HCT116 (cell line): Measurements from ENCODE around the gene POLR2A. TPM values are rescaled to one million over a fixed set of nuclear protein-coding genes. Genes with fewer than 3 reads are reported as not detected.

Source experiments
- ATAC-seq: fragments of 200-7000 bp; cut with Tn5 transposase; 2 replicates; pipeline ENCODE4 v1.9.1; 2020; ENCODE audit warnings: mild to moderate bottlenecking, moderate library complexity
- BruUV-seq: library from RNA; stranded (reverse); fragments of 400-500 nt; replicated peaks from 2 replicates; lab custom pipeline; 2021; lab: Mats Ljungman, UMichigan
- CTCF ChIA-PET: fragments of 300-600 bp; sonication (Branson Sonifier 250); formaldehyde crosslinking; loops from one replicate; lab custom pipeline; 2021; ENCODE audit warnings: antibody characterized with exemption; lab: Charles Lee
- POLR2A ChIA-PET: fragments of 300-600, 350-600 bp; sonication (Branson Sonifier 250); formaldehyde crosslinking; loops from one replicate; lab custom pipeline; 2021; ENCODE audit warnings: antibody characterized with exemption; lab: Charles Lee
- RAD21 ChIA-PET, 2 experiments: fragments of 300-600 bp; sonication (Branson Sonifier 250); formaldehyde crosslinking; loops; one replicate each; lab custom pipeline; 2023; ENCODE audit warnings: low total read pairs in 2 of 2; ENCODE audit not compliant: uncharacterized antibody in 2 of 2, unreplicated experiment in 2 of 2, low non-redundant PET in 1 of 2; lab: Charles Lee
- DNase-seq: peaks from one replicate; pipeline ENCODE4 v3.0.0-alpha.2; 2010; ENCODE audit warnings: low read depth, low spot score
- H2AFZ ChIP-seq: fragments of 200-600 bp; shearing (Covaris generic), sonication (generic); 2 replicates; pipeline ENCODE4 v1.6.1; 2017; ENCODE audit warnings: low read depth, mixed run types, mixed read lengths, antibody characterized with exemption, low read length; ENCODE audit not compliant: poor library complexity, severe bottlenecking
- H3K27ac ChIP-seq: 2 replicates; pipeline ENCODE4 v1.5.1; 2012; ENCODE audit warnings: low read depth, low read length
- H3K27me3 ChIP-seq: fragments of 200-600 bp; sonication (generic); 2 replicates; pipeline ENCODE4 v1.6.1; 2016; ENCODE audit warnings: mixed run types, low read length, mixed read lengths; ENCODE audit not compliant: insufficient read depth
- H3K36me3 ChIP-seq, 2 experiments: fragments of 200-500 bp in 1 of 2; fragments of 200-600 bp in 1 of 2; sonication (Bioruptor generic) in 1 of 2; sonication (generic) in 1 of 2; 2 replicates each; pipeline versions ENCODE4 v1.5.1 to v1.6.1; 2014 to 2016; ENCODE audit warnings: low read length in 2 of 2, inconsistent platforms in 1 of 2, mixed read lengths in 1 of 2, mixed run types in 1 of 2; ENCODE audit not compliant: insufficient read depth in 2 of 2, control insufficient read depth in 1 of 2
- H3K4me1 ChIP-seq, 2 experiments: fragments of 200-600 bp in 1 of 2; sonication (generic) in 1 of 2; 2 replicates each; pipeline versions ENCODE4 v1.5.1 to v1.6.1; 2012 to 2017; ENCODE audit warnings: low read length in 2 of 2, inconsistent platforms in 1 of 2, mild to moderate bottlenecking in 1 of 2, mixed read lengths in 1 of 2, mixed run types in 1 of 2, moderate library complexity in 1 of 2; ENCODE audit not compliant: insufficient read depth in 2 of 2, control insufficient read depth in 1 of 2
- H3K4me2 ChIP-seq: fragments of 200-600 bp; sonication (generic); 2 replicates; pipeline ENCODE4 v1.6.1; 2017; ENCODE audit warnings: mixed run types, low read length, mixed read lengths
- H3K4me3 ChIP-seq, 2 experiments: fragments of 200-600 bp in 1 of 2; sonication (generic) in 1 of 2; replicated peaks in 1 of 2; 2 replicates each; pipeline ENCODE4 v1.5.1; 2011 to 2016; ENCODE audit warnings: low read length in 2 of 2, control low read depth in 1 of 2, low read depth in 1 of 2, mild to moderate bottlenecking in 1 of 2, mixed read lengths in 1 of 2, mixed run types in 1 of 2
- H3K79me2 ChIP-seq: fragments of 200-600 bp; sonication (generic); 2 replicates; pipeline ENCODE4 v1.6.1; 2017; ENCODE audit warnings: mild to moderate bottlenecking, mixed run types, low read length, moderate library complexity, mixed read lengths; ENCODE audit not compliant: insufficient read depth
- H3K9ac ChIP-seq: fragments of 200-600 bp; sonication (generic); 2 replicates; pipeline ENCODE4 v1.6.1; 2016; ENCODE audit warnings: low read length, mixed read lengths
- H3K9me2 ChIP-seq: fragments of 200-600 bp; sonication (generic), shearing (Covaris generic); 2 replicates; pipeline ENCODE4 v1.6.1; 2017; ENCODE audit warnings: mixed run types, mild to moderate bottlenecking, moderate library complexity; ENCODE audit not compliant: insufficient read depth
- H3K9me3 ChIP-seq, 2 experiments: fragments of 200-500 bp in 1 of 2; fragments of 200-600 bp in 1 of 2; sonication (Bioruptor generic) in 1 of 2; sonication (generic) in 1 of 2; 2 replicates each; pipeline ENCODE4 v1.6.1; 2014 to 2017; ENCODE audit warnings: low read length in 2 of 2, mixed read lengths in 2 of 2, inconsistent platforms in 1 of 2, low read depth in 1 of 2, mild to moderate bottlenecking in 1 of 2, mixed run types in 1 of 2, moderate library complexity in 1 of 2; ENCODE audit not compliant: control insufficient read depth in 1 of 2, insufficient read depth in 1 of 2
- H4K20me1 ChIP-seq: fragments of 200-600 bp; sonication (generic), shearing (Covaris generic); 2 replicates; pipeline ENCODE4 v1.6.1; 2017; ENCODE audit warnings: mixed run types, mild to moderate bottlenecking, moderate library complexity; ENCODE audit not compliant: insufficient read depth
- CEBPB ChIP-seq: IDR thresholded peaks from 2 replicates; pipeline ENCODE4 v1.6.1; 2012; ENCODE audit warnings: low read depth
- CTCF ChIP-seq, 3 experiments: fragments of 200-600 bp in 1 of 3; sonication (generic) in 1 of 3; IDR thresholded peaks in 2 of 3; conservative IDR thresholded peaks in 1 of 3; 2 replicates each; pipeline ENCODE4 v1.5.1; 2012 to 2017; ENCODE audit warnings: low read depth in 2 of 3, low read length in 2 of 3, antibody characterized with exemption in 1 of 3, borderline replicate concordance in 1 of 3, control low read depth in 1 of 3, mild to moderate bottlenecking in 1 of 3, mixed read lengths in 1 of 3, mixed run types in 1 of 3, moderate library complexity in 1 of 3; ENCODE audit not compliant: insufficient read depth in 1 of 3
- ELF1 ChIP-seq: IDR thresholded peaks from 2 replicates; pipeline ENCODE4 v1.6.1; 2012; ENCODE audit warnings: low read depth, borderline replicate concordance
- EZH2phosphoT487 ChIP-seq: fragments of 200-600 bp; IDR thresholded peaks from 2 replicates; pipeline ENCODE4 v1.6.1; 2018; ENCODE audit warnings: antibody characterized with exemption, borderline replicate concordance
- FOSL1 ChIP-seq: IDR thresholded peaks from 2 replicates; pipeline ENCODE4 v1.6.1; 2012; ENCODE audit warnings: low read depth
- JUND ChIP-seq: IDR thresholded peaks from 2 replicates; pipeline ENCODE4 v1.6.1; 2012
- POLR2A ChIP-seq: IDR thresholded peaks from 2 replicates; pipeline ENCODE4 v1.7.0; 2011; ENCODE audit warnings: borderline replicate concordance; ENCODE audit not compliant: insufficient read depth, insufficient read length; ENCODE audit errors: extremely low read depth
- POLR2AphosphoS5 ChIP-seq: IDR thresholded peaks from 2 replicates; pipeline ENCODE4 v1.6.1; 2011; ENCODE audit warnings: mild to moderate bottlenecking, low read depth, low read length, moderate library complexity
- RAD21 ChIP-seq: IDR thresholded peaks from 2 replicates; pipeline ENCODE4 v1.6.1; 2012; ENCODE audit warnings: low read depth, mild to moderate bottlenecking
- ZFX ChIP-seq: fragments of 450-650 bp; IDR thresholded peaks from 2 replicates; pipeline ENCODE4 v1.6.1; 2017
- intact Hi-C: fragments of 100-400 bp; cut with micrococcal nuclease; formaldehyde crosslinking; loops from 2 replicates; pipeline ENCODE4 v1.10.0; 2022
- total RNA-seq: library from RNA; stranded (reverse); gene quantifications from one replicate; pipeline ENCODE4 v1.2.1, GENCODE V29; 2021; ENCODE audit not compliant: unreplicated experiment

Gene POLR2A
- total RNA-seq, 1 experiment from 2014 or later: 205 TPM

GRCh38 chr17:7508145-7508544 is 24.0 kb downstream of the POLR2A start:
- no peak for ATAC-seq
- Histone ChIP-seq H3K4me1 (no peaks in the 10 kb centered on the region), H3K27me3 (no peaks in the 10 kb centered on the region), H4K20me1 (no peaks in the 10 kb centered on the region), H3K9me2 (no peaks in the 10 kb centered on the region), H3K4me3 (no peak overlapping the region), H3K27ac (no peak overlapping the region), H2AFZ (no peak overlapping the region), H3K9ac (no peak overlapping the region), H3K4me2 (no peak overlapping the region), H3K9me3 (no peaks in the 10 kb centered on the region), H3K36me3 (peaks cover 65 to 81% of the 10 kb centered on the region in 2 experiments), H3K79me2 (peaks cover 26% of the 10 kb centered on the region; the same call in 1 of the 2 replicates)
- RAD21 ChIA-PET: no interaction called here
- no peak for DNase-seq
- POLR2A ChIA-PET: no interaction called here
- CTCF ChIA-PET: interaction anchor here (0.7 kb wide), 1 partner anchor 53 kb away, joined by 3 read pairs; no protein-coding TSS in a partner anchor
- no TSS peak for BruUV-seq
- intact Hi-C loops: no loop called here
- TF ChIP-seq CEBPB (no peak), POLR2A (no peak), RAD21 (no peak), EZH2phosphoT487 (no peak), JUND (no peak), ELF1 (no peak), FOSL1 (no peak)

DNA sequence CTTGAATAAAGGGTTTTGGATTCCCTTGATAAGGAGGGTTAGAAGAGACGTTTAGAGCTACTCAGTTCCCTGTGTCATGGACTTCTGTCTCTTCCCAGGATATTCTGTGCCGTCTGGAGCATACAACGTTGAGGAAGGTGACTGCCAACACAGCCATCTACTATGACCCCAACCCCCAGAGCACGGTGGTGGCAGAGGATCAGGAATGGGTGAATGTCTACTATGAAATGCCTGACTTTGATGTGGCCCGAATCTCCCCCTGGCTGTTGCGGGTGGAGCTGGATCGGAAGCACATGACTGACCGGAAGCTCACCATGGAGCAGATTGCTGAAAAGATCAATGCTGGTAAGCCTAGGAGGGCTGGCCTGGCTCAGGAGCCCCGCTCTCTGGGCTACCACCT is 24.7 kb downstream of the POLR2A start:
- Histone ChIP-seq H3K4me1 (no peaks in the 10 kb centered on the region), H3K9me2 (no peaks in the 10 kb centered on the region), H3K9me3 (no peaks in the 10 kb centered on the region), H3K27me3 (no peaks in the 10 kb centered on the region), H3K4me3 (no peak overlapping the region), H3K27ac (no peak overlapping the region), H3K36me3 (peaks cover 66 to 81% of the 10 kb centered on the region in 2 experiments), H3K4me2 (no peak overlapping the region), H3K79me2 (peaks cover 19% of the 10 kb centered on the region; the same call in 1 of the 2 replicates), H3K9ac (no peak overlapping the region), H2AFZ (no peak overlapping the region), H4K20me1 (no peaks in the 10 kb centered on the region)
- intact Hi-C loops: no loop called here
- RAD21 ChIA-PET: no interaction called here
- POLR2A ChIA-PET: no interaction called here
- CTCF ChIA-PET: interaction anchor here (0.7 kb wide), 1 partner anchor 52 kb away, joined by 3 read pairs; no protein-coding TSS in a partner anchor
- no peak for ATAC-seq
- DNase-seq: no peak
- TF ChIP-seq EZH2phosphoT487: no peak
- TF ChIP-seq CTCF (IDR thresholded peaks at IDR 0.05 in 2 of 3, conservative IDR thresholded peaks at IDR 0.05 in 1 of 3; ENCODE audit: borderline replicate concordance in 1 of 3, insufficient read depth in 1 of 3, low read depth in 2 of 3, low read length in 2 of 3): no peak
- no peak for TF ChIP-seq POLR2AphosphoS5
- TF ChIP-seq ZFX: no peak
- no TSS peak for BruUV-seq
